Right renal cortex interstitium (tissue), 3 donors: ENCODE results near the gene CCNI2. TPM values are rescaled to one million over a fixed set of nuclear protein-coding genes. Genes with fewer than 3 reads are reported as not detected.

ENCODE experiments used
- polyA plus RNA-seq, 3 donors: library from polyadenylated mRNA; unstranded; fragments of 120-200 nt; gene quantifications; one replicate each; pipeline ENCODE4 v1.2.1, GENCODE V29; 2013; ENCODE audit not compliant: insufficient read length in 3 of 3

CCNI2 gene
- polyA plus RNA-seq, 3 donors, result 2.6 to 4.2 (median 3.0) TPM

Other genes starting within 250 kb of the CCNI2 start
- gene IL5, start 203.9 kb upstream of the CCNI2 start, polyA plus RNA-seq, result not detected
- gene RAD50, start 190.4 kb upstream of the CCNI2 start, polyA plus RNA-seq, result 10 to 100 TPM; 50.5 to 52.6 (median 52.4) TPM
- gene IL13, start 89.3 kb upstream of the CCNI2 start, polyA plus RNA-seq, result not detected
- not detected for gene IL4, start 73.4 kb upstream of the CCNI2 start, polyA plus RNA-seq
- 10 to 100 TPM; 22.2 to 25.4 (median 23.5) TPM for gene KIF3A, start 9.9 kb upstream of the CCNI2 start, polyA plus RNA-seq
- 10 to 100 TPM; 71.8 to 78.7 (median 78.5) TPM for gene SEPTIN8, start 29.8 kb downstream of the CCNI2 start, polyA plus RNA-seq
- 1 to 10 TPM; 4.2 to 4.5 (median 4.3) TPM for gene SOWAHA, start 65.9 kb downstream of the CCNI2 start, polyA plus RNA-seq
- gene SHROOM1, start 83.2 kb downstream of the CCNI2 start, polyA plus RNA-seq, result 10 to 100 TPM; 10.8 to 19.7 (median 11.6) TPM
- gene GDF9, start 119.0 kb downstream of the CCNI2 start, polyA plus RNA-seq, result 1 to 10 TPM; 1.5 to 2.0 (median 1.7) TPM
- gene UQCRQ, start 119.2 kb downstream of the CCNI2 start, polyA plus RNA-seq, result 100 to 1,000 TPM; 171 to 198 (median 186) TPM
- 1 to 10 TPM; 3.5 to 7.6 (median 3.7) TPM for gene LEAP2, start 126.2 kb downstream of the CCNI2 start, polyA plus RNA-seq
- gene AFF4, start 216.2 kb downstream of the CCNI2 start, polyA plus RNA-seq, result 10 to 100 TPM; 56.9 to 63.9 (median 61.0) TPM